Epithelial cell of proximal tubule (primary cell): Measurements from ENCODE around the gene SMC5. TPM values are rescaled to one million over a fixed set of nuclear protein-coding genes. Genes with fewer than 3 reads are reported as not detected.

Experiments
- DNase-seq: peaks from one replicate; pipeline ENCODE4 v3.0.0-alpha.2; 2011; ENCODE audit warnings: low read depth
- H3K4me3 ChIP-seq: 2 replicates; pipeline ENCODE4 v1.5.1; 2011; ENCODE audit warnings: low read depth, mild to moderate bottlenecking, low read length
- CTCF ChIP-seq: conservative IDR thresholded peaks from 2 replicates; pipeline ENCODE4 v1.5.1; 2012; ENCODE audit warnings: low read depth, mild to moderate bottlenecking, low read length
- total RNA-seq: library from RNA; depleted of rRNA; stranded (reverse); fragments of >200 nt; gene quantifications from 2 replicates; pipeline ENCODE4 v1.2.3, GENCODE V29; 2015

Gene SMC5
- total RNA-seq, 1 donor from 2014 or later = 46.7 TPM

- no peak for DNase-seq
- H3K4me3 ChIP-seq = no peak overlapping the region
- TF ChIP-seq CTCF = no peak
Observed at GRCh38 chr9:70382709-70383605, 124.2 kb downstream of the SMC5 start.

GRCh38 chr9:70385426-70385825 is 126.6 kb downstream of the SMC5 start:
- H3K4me3 ChIP-seq = no peak overlapping the region
- DNase-seq = no peak
- TF ChIP-seq CTCF = no peak

- H3K4me3 ChIP-seq = no peak overlapping the region
- no peak for DNase-seq
- no peak for TF ChIP-seq CTCF
Observed at GRCh38 chr9:70387663-70388062, 128.9 kb downstream of the SMC5 start.

DNA sequence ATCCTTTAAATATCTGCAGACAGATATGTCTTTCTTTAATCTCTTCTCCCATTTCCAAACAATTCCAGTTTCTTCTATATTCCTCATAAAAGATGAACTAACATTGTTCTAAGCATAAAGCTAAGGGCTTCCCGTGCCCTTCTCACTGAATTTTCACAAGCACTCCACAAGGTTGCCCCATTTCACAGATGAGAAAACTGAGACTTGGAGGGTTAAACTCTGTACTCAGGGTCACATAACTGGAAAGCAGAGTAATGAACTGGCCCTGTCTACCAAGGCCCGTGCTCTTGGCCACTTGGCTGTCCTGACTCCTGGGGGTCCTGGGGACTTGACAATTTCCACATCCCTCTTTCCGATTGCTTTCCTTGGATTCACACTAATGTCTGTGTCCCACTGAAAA is 130.4 kb downstream of the SMC5 start:
- no peak for DNase-seq
- no peak for TF ChIP-seq CTCF
- H3K4me3 ChIP-seq = no peak overlapping the region

DNA sequence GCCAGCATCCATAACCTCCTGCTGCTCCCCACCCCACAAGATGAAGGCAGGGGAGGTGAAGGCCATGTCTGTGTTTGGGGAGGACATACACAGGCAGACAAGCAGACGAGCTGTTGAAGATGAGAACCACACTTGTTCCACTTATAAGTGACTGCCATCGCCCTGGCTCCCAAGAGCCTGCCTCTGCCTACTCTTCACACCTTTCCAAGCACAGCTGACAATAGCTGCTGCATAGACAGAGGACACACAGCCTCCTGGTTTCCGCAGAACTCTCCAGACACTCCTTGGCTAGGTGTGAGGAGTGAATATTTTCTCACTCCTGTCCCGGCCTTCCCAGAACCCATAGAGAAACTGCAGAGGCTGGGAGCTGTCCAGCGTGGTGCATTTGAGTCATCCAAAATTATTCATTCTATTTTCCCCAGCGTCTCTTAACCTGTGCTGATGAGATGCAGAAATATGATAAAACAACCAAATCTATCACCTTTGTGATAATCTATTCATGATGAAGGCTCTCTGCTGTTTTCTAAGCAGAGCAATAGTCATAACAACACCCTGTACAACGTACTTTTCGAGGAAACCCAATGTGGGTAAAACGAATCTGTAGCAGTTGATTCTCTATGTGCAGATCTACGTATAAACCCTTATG is 131.0 kb downstream of the SMC5 start:
- H3K4me3 ChIP-seq = no peak overlapping the region
- TF ChIP-seq CTCF = no peak
- no peak for DNase-seq

DNA sequence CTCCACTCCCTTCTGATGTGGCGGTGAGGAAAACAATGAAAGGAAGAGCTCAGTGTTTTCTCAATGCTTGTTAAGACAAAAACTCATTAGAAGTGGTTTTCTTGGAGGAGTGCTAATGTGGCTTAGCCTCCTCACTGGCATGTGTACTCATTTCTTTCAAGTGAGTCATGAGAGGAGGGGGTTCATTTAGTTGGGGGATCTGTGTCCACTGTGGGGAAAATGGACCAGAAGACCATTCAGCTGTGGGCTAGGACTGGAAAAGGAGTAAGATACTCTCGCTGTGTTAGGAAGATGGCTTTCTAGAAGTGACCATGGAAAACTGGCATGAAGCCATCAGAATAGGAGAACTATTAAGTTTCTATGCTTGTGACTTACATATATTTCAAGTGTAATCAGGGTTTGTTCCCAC is 132.2 kb downstream of the SMC5 start:
- no peak overlapping the region for H3K4me3 ChIP-seq
- DNase-seq = no peak
- TF ChIP-seq CTCF = no peak
